MCF 10A (cell line): ENCODE measurements around the gene CFH. TPM values are rescaled to one million over a fixed set of nuclear protein-coding genes. Genes with fewer than 3 reads are reported as not detected.

ENCODE experiments used
- BruUV-seq: library from RNA; stranded (reverse); fragments of 400-500 nt; replicated peaks from 2 replicates; lab custom pipeline; 2021; lab: Mats Ljungman, UMichigan
- CTCF ChIA-PET: fragments of 300-600 bp; sonication (Branson Sonifier 250); formaldehyde crosslinking; extraction: SDS; loops from one replicate; lab custom pipeline; 2021; ENCODE audit warnings: antibody characterized with exemption, inconsistent platforms; lab: Yijun Ruan, JAX
- POLR2A ChIA-PET: fragments of 300-600, 350-650 bp; sonication (Branson Sonifier 250); formaldehyde crosslinking; extraction: SDS; loops from one replicate; lab custom pipeline; 2020; ENCODE audit warnings: antibody characterized with exemption, inconsistent platforms; lab: Yijun Ruan, JAX
- DNase-seq: peaks from one replicate; pipeline ENCODE4 v3.0.0-alpha.2; 2018; ENCODE audit not compliant: unreplicated experiment
- H3K27ac Mint-ChIP-seq: one replicate; pipeline ENCODE4 v1.8.0; 2022; ENCODE audit warnings: mild to moderate bottlenecking, low read depth, mixed read lengths; ENCODE audit not compliant: unreplicated experiment
- H3K27me3 Mint-ChIP-seq: one replicate; pipeline ENCODE4 v1.8.0; 2022; ENCODE audit warnings: mixed read lengths; ENCODE audit not compliant: insufficient read depth, unreplicated experiment
- H3K36me3 Mint-ChIP-seq: one replicate; pipeline ENCODE4 v1.8.0; 2022; ENCODE audit warnings: mild to moderate bottlenecking, moderate library complexity, mixed read lengths; ENCODE audit not compliant: insufficient read depth, unreplicated experiment
- H3K4me1 Mint-ChIP-seq: one replicate; pipeline ENCODE4 v1.8.0; 2022; ENCODE audit warnings: mixed read lengths; ENCODE audit not compliant: insufficient read depth, unreplicated experiment
- H3K4me3 Mint-ChIP-seq: one replicate; pipeline ENCODE4 v1.8.0; 2022; ENCODE audit warnings: mild to moderate bottlenecking, moderate library complexity, mixed read lengths; ENCODE audit not compliant: unreplicated experiment
- H3K9me3 Mint-ChIP-seq: one replicate; pipeline ENCODE4 v1.8.0; 2022; ENCODE audit warnings: mixed read lengths; ENCODE audit not compliant: unreplicated experiment
- intact Hi-C: fragments of 100-400 bp; cut with micrococcal nuclease; formaldehyde crosslinking; loops from 2 replicates; pipeline ENCODE4 v1.14.1; 2022
- total RNA-seq: library from RNA; stranded (reverse); gene quantifications from 2 replicates; pipeline ENCODE4 v1.2.3, GENCODE V29; 2022
- TF ChIP-seq, protein P1 (sequence below): fragments of 200-600 bp; IDR thresholded peaks from one replicate; pipeline ENCODE4 v1.8.0; 2022; ENCODE audit warnings: antibody characterized with exemption, mild to moderate bottlenecking; ENCODE audit not compliant: unreplicated experiment

CFH gene
- total RNA-seq, 1 experiment from 2014 or later: 31.6 TPM

DNA sequence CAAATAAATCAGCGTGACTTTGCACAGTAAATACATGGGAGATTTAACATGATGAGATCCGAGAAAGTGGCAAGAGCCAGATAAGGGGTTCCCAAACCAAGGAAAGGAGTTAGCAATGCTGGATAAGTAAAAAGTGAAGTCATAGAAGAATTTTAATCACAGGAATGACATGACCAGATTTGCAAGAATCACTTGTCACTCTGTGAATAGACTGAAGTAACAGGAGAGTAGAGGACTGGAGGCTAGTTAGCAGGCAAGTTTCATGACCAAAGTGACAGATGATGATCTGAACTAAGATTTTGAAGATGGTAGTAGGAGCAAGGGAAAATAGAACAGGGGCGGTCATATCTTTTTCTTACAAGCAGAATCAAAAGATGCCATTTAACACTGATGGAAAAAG is 8.4 kb downstream of the CFH start:
- intact Hi-C loops: loop anchor here (10.0 kb wide), 1 partner anchor 715 kb away; no protein-coding TSS in a partner anchor
- Mint-ChIP-seq H3K36me3 (no peaks in the 10 kb centered on the region), H3K4me3 (no peak overlapping the region), H3K4me1 (peaks cover 29% of the 10 kb centered on the region), H3K27ac (peak overlapping the region; percentile 2), H3K9me3 (no peaks in the 10 kb centered on the region), H3K27me3 (no peaks in the 10 kb centered on the region)
- ChIA-PET CTCF (interaction anchor here (0.6 to 5.6 kb wide), 25 partner anchors 10 to 722 kb away, joined by 3 to 115 read pairs (median 4); no protein-coding TSS in a partner anchor), POLR2A (interaction anchor here (1.0 to 2.5 kb wide), 4 partner anchors 303 to 341 kb away, joined by 3 to 15 read pairs (median 4); no protein-coding TSS in a partner anchor)
- BruUV-seq: no TSS peak
- DNase-seq: no peak
- TF ChIP-seq, protein P1, sequence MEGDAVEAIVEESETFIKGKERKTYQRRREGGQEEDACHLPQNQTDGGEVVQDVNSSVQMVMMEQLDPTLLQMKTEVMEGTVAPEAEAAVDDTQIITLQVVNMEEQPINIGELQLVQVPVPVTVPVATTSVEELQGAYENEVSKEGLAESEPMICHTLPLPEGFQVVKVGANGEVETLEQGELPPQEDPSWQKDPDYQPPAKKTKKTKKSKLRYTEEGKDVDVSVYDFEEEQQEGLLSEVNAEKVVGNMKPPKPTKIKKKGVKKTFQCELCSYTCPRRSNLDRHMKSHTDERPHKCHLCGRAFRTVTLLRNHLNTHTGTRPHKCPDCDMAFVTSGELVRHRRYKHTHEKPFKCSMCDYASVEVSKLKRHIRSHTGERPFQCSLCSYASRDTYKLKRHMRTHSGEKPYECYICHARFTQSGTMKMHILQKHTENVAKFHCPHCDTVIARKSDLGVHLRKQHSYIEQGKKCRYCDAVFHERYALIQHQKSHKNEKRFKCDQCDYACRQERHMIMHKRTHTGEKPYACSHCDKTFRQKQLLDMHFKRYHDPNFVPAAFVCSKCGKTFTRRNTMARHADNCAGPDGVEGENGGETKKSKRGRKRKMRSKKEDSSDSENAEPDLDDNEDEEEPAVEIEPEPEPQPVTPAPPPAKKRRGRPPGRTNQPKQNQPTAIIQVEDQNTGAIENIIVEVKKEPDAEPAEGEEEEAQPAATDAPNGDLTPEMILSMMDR: no peak

GRCh38 chr1:196660852-196661251 is 9.0 kb downstream of the CFH start:
- Mint-ChIP-seq H3K4me3 (no peak overlapping the region), H3K9me3 (no peaks in the 10 kb centered on the region), H3K27me3 (no peaks in the 10 kb centered on the region), H3K36me3 (no peaks in the 10 kb centered on the region), H3K27ac (peak overlapping the region; percentile 2), H3K4me1 (peaks cover 23% of the 10 kb centered on the region)
- ChIA-PET POLR2A (interaction anchor here (0.7 to 2.5 kb wide), 6 partner anchors 38 to 349 kb away, joined by 3 to 15 read pairs (median 3); no protein-coding TSS in a partner anchor), CTCF (interaction anchor here (0.6 to 4.5 kb wide), 31 partner anchors 9 to 723 kb away, joined by 3 to 115 read pairs (median 4); partner anchors contain the start of gene CFH)
- DNase-seq: peak; percentile 55
- BruUV-seq: no TSS peak
- intact Hi-C loops: loop anchor here (1.0 to 10.0 kb wide), 4 partner anchors 306 to 716 kb away; no protein-coding TSS in a partner anchor
- TF ChIP-seq, protein P1: peak; percentile 74

DNA sequence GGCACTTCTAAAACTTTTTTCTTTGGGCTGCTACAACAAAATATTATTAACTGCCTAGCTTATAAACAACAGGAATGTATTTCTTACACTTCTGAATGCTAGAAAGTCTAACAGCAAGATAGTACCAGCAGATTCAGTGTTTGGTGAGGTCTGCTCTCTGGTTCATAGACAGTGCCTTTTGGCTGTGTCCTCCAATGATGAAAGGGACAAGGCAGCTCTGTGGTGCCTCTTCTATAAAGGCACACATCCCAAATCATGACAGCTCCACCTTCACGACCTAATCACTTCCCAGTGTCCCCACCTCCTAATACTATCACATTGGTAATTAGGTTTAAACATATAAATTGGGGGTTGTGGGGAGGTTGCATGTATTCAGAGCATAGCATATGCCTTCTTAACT is 9.5 kb downstream of the CFH start:
- ChIA-PET CTCF (interaction anchor here (0.5 to 4.5 kb wide), 38 partner anchors 9 to 723 kb away, joined by 3 to 115 read pairs (median 4); partner anchors contain the start of gene CFH), POLR2A (interaction anchor here (0.7 to 2.5 kb wide), 6 partner anchors 38 to 350 kb away, joined by 3 to 15 read pairs (median 3); no protein-coding TSS in a partner anchor)
- DNase-seq: no peak
- Mint-ChIP-seq H3K9me3 (no peaks in the 10 kb centered on the region), H3K4me1 (peaks cover 23% of the 10 kb centered on the region), H3K27me3 (no peaks in the 10 kb centered on the region), H3K27ac (peak overlapping the region; percentile 2), H3K36me3 (no peaks in the 10 kb centered on the region), H3K4me3 (no peak overlapping the region)
- TF ChIP-seq, protein P1: no peak
- intact Hi-C loops: loop anchor here (1.0 to 10.0 kb wide), 4 partner anchors 306 to 717 kb away; no protein-coding TSS in a partner anchor
- BruUV-seq: no TSS peak

DNA sequence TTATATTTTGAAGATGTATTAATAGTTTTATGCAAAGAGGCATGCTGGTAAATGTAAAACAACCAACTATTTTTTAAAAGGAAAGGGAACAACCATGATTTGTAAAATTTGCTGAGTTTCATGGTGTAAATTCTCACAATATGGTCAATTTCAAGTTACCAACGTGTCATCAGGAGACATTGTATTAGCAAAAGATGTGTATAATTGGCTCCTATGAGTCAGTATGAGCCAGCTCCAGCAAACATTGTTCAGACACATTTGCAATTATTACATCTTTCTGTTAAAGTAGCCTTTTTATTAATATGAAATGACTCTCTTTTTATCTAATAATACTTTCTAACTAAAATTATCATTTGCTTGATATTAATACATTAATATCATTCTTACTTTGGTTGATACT is 15.3 kb downstream of the CFH start:
- no peaks in the 10 kb centered on the region for H3K27me3 Mint-ChIP-seq
- H3K4me3 Mint-ChIP-seq: no peak overlapping the region
- no peak overlapping the region for H3K27ac Mint-ChIP-seq
- TF ChIP-seq, protein P1: no peak
- BruUV-seq: no TSS peak
- DNase-seq: no peak
- intact Hi-C loops: loop anchor here (10.0 kb wide), 1 partner anchor 722 kb away; no protein-coding TSS in a partner anchor
- H3K36me3 Mint-ChIP-seq: no peaks in the 10 kb centered on the region
- CTCF ChIA-PET: no interaction called here
- peaks cover 32% of the 10 kb centered on the region for H3K9me3 Mint-ChIP-seq
- POLR2A ChIA-PET: no interaction called here
- peaks cover 1% of the 10 kb centered on the region for H3K4me1 Mint-ChIP-seq
